ENCODE measurements around the gene IFT20.

IFT20 gene, protein sequence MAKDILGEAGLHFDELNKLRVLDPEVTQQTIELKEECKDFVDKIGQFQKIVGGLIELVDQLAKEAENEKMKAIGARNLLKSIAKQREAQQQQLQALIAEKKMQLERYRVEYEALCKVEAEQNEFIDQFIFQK

DNA sequence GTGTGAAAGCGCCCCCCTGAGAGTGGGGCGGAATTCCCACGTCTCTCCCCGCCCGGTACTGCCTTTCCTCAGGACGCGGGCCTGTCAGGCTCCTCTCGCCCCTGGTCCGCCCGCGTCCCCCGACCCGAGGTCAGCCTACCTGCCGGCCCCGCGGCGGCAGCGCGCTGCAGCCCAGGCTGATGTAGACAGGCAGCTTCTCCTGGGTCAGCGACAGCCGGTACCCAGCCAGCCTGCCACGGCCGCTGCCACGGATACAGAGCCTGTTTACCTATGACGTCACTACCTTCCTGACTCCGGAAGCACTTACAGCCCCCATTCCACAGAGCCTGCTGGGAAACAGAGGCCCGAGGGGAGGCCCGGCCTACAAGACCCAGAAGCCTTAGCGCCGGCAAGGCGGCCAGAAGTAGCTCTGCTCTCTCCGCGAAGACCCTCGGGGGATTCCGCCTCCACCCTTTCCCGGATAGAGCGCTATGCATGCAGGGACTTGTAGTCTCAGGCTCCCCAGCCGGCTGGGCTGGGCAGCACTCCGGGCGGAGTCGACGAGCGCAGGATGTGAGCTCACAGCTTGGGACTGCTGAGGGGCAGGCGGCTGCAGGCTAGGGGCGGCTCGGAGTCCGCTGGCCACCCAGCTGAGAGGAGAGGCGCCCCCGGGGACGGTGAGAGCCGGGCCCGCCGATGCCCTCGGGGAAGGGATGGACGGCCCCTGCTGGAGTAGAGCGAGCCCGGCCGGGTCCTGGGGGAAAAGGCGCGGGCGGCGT, at the start of gene IFT20, which contains the start of gene TNFAIP1:
Gene IFT20 (minus strand): TSS at position 272 of the 758 bp plus-strand sequence. CDS start 3,487 bp downstream, outside the sequence.
Gene TNFAIP1 (plus strand): TSS at position 561 of the 758 bp plus-strand sequence. CDS start 3,761 bp downstream, outside the sequence.
- peak; percentile 93 for DNase-seq

- DNase-seq, result no peak
Measured at GRCh38 chr17:28385037-28385400, 49.7 kb upstream of the IFT20 start.

DNA sequence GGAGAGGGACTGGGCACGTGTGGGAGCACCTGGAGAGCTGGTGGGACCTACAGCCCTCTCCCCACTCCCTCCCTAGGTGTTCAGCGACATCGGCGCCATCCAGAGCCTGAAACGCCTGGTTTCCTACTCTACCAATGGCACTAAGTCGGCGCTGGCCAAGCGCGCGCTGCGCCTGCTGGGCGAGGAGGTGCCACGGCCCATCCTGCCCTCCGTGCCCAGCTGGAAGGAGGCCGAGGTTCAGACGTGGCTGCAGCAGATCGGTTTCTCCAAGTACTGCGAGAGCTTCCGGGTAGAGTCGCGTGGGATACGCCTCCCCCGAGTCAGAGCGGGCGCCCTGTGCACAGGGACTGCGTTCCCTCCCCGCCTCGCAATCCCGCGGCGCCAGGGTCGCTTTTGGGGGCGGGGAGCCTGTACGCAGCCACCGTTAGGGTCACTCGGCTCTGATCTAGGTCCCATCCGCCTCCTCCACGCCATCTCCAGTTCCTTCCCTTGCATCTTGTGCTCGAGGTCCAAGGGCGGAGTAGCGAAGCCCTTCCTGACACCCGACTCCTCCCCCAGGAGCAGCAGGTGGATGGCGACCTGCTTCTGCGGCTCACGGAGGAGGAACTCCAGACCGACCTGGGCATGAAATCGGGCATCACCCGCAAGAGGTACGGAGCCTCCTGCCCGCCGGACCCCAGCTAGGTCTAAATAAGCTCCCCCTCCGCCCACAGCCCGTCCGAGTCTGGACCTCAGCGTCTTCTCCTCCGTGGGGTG, 49.2 kb upstream of the IFT20 start:
- DNase-seq, result no peak

DNA sequence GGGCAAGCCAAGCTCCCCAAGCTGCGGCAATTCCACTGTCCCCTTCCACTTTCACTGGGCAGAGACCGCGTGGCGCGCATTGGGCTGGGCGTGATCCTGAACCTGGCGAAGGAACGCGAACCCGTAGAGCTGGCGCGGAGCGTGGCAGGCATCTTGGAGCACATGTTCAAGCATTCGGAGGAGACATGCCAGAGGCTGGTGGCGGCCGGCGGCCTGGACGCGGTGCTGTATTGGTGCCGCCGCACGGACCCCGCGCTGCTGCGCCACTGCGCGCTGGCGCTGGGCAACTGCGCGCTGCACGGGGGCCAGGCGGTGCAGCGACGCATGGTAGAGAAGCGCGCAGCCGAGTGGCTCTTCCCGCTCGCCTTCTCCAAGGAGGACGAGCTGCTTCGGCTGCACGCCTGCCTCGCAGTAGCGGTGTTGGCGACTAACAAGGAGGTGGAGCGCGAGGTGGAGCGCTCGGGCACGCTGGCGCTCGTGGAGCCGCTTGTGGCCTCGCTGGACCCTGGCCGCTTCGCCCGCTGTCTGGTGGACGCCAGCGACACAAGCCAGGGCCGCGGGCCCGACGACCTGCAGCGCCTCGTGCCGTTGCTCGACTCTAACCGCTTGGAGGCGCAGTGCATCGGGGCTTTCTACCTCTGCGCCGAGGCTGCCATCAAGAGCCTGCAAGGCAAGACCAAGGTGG, 46.0 kb upstream of the IFT20 start:
- no peak for DNase-seq

GRCh38 chr17:28379814-28380801, 44.8 kb upstream of the IFT20 start:
- DNase-seq, result no peak

DNA sequence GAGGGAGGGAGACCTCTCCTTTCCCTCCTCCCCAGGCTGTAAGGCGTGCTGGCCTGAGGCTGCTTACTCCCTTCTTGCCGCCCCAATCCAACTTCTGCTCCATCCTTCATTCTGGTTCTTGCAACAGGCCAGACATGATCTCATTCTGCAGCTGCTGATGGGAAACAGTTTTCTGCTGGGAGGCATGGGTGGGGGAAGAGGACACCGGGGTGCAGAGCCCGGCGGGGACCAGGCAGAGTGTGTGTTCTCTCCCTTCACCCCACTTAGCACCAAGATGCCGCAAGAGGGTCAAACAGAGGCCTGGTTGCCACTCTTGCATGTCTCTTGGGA, 37.6 kb upstream of the IFT20 start:
- no peak for DNase-seq

- no peak for DNase-seq
Measured at GRCh38 chr17:28372203-28372944, 37.1 kb upstream of the IFT20 start.

GRCh38 chr17:28371245-28372202, 36.3 kb upstream of the IFT20 start, which contains the start of gene SARM1:
Gene SARM1, plus strand, starts transcription at chr17:28371694. Its CDS starts 339 bp downstream, at chr17:28372033.
- peak; percentile 83 for DNase-seq

DNA sequence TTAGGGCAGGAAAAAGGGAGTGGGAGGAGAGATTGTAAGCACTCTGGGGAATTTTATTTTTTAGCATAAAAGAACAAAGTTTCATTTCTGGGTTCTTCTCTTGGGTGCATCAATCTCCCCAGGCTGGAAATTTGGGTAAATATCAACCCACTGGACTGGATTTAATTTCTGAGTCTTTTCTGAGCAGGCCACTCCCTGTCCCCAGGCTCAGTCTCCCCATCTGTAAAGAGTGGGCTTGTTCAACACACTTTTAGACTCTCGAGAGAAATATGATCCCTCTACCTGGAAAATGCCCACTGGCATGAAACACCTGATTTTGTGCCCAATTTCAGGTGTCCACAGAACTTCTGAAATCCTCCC, 35.5 kb upstream of the IFT20 start:
- DNase-seq, result no peak

DNA sequence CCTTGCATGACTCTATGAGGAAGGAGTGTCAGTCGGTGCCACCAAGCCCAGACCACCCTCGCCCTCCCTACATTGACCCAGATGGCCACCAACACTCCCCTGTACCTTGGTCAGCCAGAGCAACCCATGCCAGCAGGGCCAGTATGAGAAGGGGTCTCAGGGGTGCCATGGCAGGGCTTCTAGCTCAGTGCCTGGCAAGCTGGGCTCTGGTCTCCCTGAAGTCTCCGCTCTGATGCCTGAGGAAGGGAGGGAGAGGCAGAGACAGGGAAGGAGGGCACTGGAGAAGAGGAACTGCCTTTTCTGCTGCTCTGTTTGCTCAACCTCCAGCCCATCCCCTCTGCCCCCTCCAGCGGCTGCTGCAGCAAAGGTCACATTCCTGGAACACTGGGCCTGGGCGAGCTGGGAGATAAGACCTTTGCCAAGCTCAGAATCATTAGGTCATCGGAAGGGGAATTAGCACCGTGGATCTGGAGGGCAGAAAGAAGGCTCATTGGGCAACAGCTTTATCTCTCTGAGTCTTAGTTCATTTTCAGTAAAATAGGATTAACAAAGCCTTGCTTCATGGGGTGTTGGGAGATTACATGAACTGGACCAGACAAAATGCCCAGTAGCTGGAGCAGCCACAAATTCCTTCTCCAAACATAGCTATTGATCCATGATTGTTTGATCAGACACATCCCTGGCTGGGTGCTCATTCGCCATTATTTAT, 34.9 kb upstream of the IFT20 start, which contains the start of gene VTN:
Gene VTN (minus strand): TSS at position 273 of the 709 bp plus-strand sequence. CDS start 104 bp downstream, at position 169.
- no peak for DNase-seq

GRCh38 chr17:28369684-28370034, 34.4 kb upstream of the IFT20 start:
- no peak for DNase-seq

DNA sequence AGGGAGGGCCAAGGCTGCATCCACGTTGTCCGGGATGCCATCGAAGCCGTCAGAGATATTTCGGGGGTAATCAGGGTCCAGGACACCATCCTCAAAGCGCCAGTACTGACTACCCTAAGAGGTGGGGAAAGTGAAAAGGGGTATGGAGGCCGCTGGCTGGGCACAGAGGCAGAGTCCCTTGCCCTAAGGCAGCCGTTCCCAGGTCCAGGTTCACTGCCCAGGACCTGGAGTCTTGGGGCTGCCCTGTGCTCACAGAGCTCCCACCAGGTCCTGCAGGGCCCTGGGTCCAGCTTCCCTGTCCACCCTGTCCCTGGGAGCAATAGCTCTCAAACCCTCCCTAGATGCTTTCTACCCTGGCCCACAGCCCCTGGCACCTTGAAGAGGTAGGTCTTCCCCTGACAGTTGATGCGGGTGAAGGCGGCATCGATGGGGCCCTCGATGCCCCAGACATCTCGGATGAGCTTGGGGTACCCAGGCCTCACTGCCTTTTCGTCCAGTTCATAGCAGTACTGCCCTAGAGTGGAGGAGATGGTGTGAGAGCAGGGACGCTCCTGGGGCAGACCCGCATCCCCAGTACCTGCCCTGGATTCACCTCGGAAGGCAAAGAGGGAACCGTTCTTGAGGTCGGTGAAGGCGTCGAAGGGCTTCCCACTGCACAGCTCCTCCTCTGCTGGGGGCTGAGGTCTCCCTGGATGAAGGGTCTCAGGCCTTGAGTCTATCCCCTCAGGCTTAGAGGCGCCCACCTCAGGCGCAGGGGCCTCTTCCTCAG, 33.8 kb upstream of the IFT20 start:
- DNase-seq, result no peak

GRCh38 chr17:28368306-28368831, 33.1 kb upstream of the IFT20 start:
- DNase-seq, result no peak

GRCh38 chr17:28367641-28368305, 32.5 kb upstream of the IFT20 start:
- DNase-seq, result no peak

DNA sequence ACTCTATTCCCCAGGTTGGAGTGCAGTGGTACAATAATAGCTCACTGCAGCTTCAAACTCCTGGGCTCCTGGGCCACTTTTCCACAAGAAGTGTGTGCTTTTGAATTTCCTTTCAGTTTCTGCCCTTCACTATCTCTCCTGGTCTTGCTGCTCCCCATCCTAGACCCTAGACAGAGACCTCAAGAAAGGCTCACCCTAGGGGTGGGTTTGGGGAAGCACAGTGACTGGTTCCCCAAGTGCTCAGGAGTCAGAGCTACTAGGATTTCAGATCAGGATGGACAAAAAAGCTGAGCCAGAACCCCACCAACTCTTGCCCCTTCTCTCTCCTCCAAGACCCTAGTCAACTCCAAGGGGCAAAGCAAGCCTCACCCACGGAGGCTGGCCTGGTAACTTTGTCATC, 31.3 kb upstream of the IFT20 start:
- no peak for DNase-seq

GRCh38 chr17:28365487-28365886, 30.2 kb upstream of the IFT20 start:
- no peak for DNase-seq

- no peak for DNase-seq
Measured at GRCh38 chr17:28364665-28365363, 29.5 kb upstream of the IFT20 start, which contains the start of gene SEBOX. Gene SEBOX, minus strand, starts transcription at chr17:28365199. Its CDS starts 48 bp downstream, at chr17:28365151.

Data from NCI-H2227 treated with DMSO at 0.1 percent for 48 hours (cell line).